8988T (cell line): ENCODE results near the gene ADAMTS6.

Experiments
- DNase-seq: peaks from one replicate; pipeline ENCODE4 v3.0.0; 2011

The ADAMTS6 gene

GRCh38 chr5:65132386-65132785 is 349.3 kb downstream of the ADAMTS6 start:
- DNase-seq: no peak

- DNase-seq: no peak
These were observed 353.5 kb downstream of the ADAMTS6 start for GRCh38 chr5:65128226-65128625.

DNA sequence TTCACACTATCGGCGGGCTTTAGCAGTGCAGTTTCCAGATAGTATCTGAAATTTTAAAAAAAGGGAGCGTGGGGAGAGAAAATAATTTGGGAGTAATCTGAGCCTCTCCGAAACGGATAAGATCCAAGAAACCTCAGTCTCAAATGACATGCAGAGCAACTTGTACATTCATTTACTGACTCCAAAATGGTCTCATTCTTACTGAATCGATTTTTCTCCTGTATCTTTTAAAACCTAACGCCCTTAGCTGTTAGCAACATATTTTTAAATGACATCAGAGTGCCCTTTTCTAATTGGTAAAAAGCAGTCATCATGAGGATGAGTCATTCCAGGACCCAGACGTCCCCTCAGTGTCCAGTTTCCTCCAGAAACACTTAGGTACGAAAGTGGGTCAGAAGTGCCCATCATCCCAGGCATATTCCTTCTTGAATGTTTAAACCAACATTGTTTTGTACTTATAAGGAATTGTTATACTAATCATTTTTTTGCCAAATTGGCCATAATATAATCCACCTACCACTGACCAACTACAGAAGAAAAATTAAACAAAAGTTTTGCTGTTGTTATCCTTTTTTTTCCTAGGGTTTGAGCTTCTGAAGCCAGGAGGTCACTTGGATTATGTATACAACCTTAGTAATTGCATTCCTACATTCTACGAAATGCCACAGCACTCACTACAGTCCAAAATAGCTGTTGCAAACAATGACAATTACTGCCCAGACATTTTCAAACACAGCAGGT is 354.4 kb downstream of the ADAMTS6 start:
- no peak for DNase-seq

GRCh38 chr5:65126542-65127069 is 355.1 kb downstream of the ADAMTS6 start:
- DNase-seq: no peak

DNA sequence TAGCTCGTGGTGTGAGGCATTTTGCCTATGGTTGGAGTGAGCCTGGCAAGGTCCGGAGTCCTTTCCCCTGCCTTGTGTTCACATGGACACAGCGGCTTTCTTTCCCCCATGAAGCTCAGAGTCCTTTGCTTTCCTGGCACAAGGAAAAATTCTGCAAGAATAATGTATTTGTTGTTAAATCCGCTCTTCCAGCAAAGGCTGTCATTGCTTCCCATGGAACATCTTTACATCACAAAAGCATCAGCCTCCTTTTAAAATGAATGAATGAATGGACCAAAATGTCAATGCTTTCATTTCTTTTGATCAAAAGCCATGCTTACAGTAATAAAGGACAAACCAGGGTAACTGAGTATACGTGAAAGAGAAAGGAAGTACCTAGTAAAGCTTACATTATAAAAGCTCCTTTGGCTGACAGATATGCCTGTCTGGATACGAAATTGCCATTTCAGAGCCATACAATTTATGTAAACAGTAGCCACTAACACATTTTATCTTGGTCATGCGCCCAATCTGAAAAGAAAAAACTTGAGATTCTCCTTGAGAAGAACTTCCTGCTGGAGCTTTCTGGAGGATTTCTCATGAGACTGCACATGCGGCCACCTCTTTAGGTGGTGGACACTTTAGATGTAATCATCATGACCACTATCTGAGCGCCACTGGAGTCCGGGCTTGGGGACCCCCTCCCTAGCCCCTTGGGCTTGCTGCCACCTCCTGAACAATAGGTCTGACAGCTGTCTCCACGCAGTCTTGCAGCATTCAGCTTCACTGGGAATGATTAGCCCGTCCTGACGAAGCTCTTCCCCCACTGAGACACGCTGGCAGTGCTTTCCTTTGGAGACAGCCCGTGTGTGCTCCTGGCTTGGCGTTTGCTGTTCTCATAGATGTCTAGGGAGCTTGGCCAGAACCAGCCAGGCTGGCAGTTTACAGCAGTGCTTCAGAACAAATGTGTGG is 355.9 kb downstream of the ADAMTS6 start:
- DNase-seq: no peak

DNA sequence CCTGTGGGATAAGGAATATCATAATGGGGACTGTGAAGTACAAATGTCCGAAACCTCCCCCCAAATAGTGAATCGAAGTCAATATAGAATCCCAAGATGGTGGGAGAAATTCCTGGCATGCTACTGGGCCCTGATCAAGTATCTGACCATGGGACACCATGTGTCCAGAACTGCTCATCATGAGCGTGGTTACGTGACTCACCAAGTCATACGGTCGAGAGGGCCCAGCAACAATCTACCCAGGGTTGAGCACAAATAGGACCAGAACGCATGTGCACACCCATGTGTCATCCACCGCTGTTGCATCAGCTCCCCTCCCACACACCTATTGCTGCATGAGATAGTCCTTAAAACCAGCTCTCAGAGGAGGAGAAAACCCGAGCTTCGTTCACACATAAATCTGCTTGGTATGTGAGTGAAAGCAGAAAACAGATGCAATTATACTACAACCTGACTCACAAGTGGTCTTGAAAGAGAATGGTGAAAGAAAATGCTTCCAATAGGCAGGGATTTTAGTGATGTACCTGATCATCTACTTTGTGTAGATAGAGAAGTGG is 359.8 kb downstream of the ADAMTS6 start:
- no peak for DNase-seq

GRCh38 chr5:65120371-65120967 is 361.3 kb downstream of the ADAMTS6 start:
- DNase-seq: no peak

GRCh38 chr5:65117525-65117924 is 364.2 kb downstream of the ADAMTS6 start:
- DNase-seq: no peak

DNA sequence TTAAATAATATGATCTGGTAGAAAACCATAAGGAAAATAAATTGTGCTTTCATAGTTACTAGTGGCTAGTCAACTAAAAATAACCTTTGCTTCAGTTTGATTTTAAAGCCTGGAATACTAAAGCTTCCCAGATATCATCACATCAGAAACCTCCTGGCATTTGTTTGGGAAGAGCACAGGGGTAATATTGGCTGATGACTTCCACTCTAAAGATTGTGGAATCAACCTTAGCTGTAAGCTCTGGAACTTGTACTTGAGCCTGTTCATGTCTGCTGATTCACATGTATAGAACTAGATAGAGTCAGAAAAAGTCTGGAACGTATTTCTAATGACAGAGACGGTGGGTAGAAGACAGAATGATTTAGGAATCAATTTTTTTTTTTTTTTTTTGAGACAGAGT is 367.9 kb downstream of the ADAMTS6 start:
- no peak for DNase-seq

GRCh38 chr5:65111961-65112658 is 369.6 kb downstream of the ADAMTS6 start:
- DNase-seq: no peak

DNA sequence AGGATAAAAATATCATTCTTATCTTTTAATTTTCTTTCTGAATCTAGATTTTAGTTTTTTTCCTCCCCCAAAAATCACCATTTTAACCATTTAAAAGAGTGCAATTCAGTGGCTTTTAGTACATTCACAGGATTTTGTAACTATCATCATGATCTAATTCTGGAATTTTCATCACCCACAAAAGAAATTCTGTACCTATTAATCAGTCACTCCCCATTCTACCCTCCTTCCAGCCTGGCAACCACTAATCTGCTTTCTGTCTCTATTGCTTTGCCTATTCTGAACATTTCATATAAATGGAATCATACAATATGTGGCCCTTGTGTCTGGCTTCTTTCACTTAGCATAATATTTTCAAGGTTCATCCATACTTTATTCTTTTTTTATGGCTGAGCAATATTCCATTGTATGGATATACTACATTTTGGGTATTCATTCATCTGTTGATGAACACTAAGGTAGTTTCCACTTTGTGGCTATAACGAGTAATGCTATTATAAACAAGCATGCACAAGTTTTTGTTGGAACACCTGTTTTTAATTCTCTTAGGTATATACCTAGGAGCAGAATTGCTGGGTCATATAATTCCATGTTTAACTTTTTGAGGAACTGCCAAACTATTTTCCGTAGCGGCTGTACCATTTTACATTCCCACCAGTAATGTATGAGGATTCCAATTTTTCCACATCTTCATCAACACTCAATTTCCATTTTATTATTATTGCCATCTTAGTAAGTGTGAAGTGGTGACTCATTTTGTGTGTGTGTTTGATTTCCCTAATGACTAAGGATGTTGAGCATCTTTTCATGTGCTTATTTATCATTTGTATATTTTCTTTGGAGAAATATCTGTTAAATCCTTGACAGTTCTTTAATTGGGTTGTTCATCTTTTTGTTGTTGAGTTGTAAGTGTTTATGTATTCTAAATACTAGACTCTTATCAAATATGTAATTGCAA is 372.7 kb downstream of the ADAMTS6 start:
- no peak for DNase-seq

DNA sequence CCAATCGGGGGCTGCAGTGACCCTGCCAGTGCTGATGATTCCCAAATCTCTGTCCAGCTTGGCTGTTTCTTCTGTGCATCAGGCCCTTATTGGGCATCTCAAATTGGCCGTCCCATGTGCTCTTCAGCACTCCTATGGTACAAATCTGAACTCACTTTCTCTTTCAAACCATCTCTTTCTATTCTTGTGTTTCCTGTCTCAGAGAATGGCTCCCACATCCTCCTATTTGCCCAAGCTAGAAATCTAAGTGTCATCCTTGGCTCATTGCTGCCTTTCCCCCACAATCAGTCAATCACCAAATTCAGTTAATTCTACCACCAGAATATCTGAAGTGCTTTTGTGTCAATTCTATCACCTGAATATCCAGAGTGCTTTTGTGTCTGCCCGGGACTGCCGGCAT is 376.4 kb downstream of the ADAMTS6 start:
- DNase-seq: no peak

DNA sequence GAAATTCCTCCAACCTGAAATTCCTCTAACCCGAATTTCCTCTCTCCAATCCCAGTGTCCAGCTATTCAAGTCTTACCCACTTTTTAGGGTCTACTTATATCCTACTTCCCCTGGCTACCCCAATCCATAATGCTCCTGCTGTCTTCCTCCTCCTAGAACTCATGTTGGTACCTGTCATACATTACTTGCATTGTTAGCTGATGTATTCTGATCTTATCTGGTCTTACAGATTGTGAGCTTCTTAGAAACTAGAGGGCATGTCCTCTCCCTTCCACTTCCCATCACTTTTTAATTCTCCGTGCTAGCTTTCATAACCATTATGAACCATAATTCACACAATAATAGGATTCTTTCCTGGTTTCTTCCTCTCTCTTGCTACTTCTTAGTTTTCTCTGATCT is 376.9 kb downstream of the ADAMTS6 start:
- no peak for DNase-seq

DNA sequence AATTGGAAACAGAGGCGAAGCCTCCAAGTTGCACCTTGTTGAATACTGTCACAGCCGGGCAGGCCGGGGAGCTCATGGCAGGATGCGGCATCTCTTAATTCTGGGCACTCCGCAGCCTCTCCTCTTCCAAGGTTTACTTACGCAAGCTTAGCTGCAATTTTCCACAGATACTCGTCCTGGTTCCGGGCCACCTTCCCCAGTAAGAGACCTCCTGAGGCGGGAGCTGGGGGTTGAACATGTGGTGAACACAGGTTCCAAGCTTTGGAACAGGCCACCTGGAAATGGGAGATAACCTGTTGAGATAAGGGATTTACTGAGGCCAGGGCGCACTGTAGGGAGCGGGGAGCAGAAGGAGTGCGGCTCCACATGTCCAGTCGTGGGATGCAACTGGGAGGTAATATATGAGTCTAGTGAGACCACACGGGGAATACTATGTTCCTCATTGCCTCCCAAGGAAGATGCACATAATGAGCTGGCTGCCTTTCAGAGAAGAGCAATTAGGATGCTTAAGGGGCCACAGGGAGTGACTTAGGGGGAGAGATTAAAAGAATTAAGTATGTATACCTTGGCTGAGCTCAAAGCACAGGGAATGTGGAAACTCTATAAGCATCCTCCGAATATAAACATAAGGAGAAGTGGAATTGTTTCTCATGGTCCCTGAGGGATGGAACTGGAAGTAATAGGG is 377.8 kb downstream of the ADAMTS6 start:
- DNase-seq: no peak

DNA sequence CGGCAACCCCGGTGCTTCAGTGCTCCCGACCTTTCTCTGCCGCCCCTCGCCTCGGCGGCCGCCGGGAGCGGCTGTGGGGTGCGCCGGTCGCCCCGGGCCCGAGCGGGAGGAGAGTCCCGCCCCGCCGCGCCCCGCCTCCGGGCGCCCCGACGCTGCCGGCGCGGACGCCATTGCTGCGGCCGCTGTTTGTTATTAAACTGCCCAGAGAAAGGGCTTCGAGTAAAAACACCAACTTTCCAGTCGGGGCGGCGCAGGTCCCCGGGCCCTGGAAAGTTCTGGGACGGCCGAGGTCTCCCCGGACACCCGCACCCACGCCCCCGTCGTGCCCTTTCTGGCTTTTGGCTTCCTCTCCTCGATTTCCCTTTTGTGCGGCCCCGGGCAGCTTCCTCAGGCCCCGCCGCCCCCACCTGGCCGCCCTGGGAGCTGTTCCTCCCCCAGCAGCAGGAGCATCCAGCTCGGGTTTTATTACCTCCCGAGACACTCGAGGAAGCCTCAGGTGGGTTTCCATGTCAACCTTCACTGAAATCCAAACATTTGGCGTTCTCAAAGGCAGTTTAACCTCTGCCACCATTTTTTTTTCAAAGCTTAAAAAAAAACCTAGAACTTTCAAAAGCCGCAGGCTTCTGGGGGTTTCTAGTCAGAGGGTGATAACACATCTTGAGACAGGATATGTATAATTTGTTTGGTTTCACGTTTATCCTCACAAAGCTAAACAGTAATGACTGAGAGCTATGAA is 378.6 kb downstream of the ADAMTS6 start:
- no peak for DNase-seq

DNA sequence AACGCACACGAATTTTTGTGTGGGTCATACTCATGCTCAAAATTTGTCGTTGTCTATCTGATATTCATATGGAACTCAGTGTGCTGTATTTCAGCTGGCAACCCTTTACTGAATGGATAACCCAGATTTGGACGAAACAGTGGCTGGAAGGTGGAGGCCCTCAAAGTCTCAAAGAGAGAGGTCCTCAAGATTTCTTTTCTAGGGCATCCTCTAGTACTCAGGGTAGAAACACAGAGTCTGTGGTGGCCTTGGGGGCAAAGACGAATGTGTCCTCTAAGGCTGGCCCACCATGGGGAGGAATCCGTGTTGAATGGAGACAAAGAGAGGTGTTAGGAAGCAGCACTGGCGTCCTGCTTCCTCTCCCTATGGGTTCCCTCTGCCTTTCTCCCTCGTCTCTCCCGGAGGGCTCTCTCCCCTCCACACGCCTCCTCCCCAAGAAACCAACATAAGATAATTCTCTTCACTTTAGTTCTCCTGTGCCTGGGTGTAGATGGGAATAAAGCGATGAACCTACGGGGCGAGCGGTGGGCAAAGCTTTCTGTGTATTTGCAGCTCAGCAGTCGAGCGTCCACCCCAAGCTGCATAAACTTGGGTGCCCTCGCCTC is 379.2 kb downstream of the ADAMTS6 start:
- DNase-seq: no peak

- DNase-seq: no peak
These were observed 380.1 kb downstream of the ADAMTS6 start for GRCh38 chr5:65101632-65102100.

DNA sequence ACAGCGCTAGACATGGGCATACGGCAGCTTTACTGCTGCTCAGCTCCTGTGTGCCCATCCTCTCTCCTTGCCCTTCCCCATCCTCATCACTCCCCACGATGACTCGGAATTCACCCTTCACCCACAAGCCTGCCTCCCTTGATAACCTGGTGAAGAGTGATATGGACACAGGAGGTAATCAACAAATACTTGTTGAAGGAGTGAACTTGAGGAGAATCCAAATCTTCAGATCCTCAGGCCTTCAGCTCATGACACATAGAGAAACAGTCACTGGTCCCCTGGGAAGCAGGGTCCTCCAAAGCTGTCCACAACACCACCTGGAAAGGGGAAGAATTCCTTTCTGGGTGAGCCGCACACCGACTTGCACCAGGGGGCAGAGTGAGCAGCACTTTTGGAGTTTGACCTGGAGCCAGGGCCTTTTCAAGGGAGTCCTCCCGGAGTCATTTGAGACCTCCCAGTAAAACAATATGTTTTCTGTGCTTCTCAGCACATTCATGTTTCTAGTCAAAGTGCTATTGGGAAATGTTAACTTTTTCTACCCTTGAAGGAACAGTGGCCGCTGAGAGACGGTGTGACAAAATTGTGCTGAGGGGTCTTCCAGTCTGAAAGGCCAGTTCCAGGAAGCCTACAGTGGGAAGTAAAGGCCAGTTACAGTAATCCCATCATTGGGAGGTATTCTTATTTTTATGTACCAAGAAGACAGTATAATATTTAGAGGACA is 380.6 kb downstream of the ADAMTS6 start:
- peak; percentile 38 for DNase-seq
